Ovary (tissue), 9 donors: ENCODE data around the gene GNA14. TPM values are rescaled to one million over a fixed set of nuclear protein-coding genes. Genes with fewer than 3 reads are reported as not detected.

ENCODE experiments used
- DNase-seq, 5 donors: peaks; one replicate each; pipeline ENCODE4 v3.0.0-alpha.2; 2019 to 2020
- H3K27ac ChIP-seq, 2 donors: fragments of 200-600 bp; one replicate each; pipeline versions ENCODE4 v1.5.1 to v1.8.0; 2019 to 2022
- H3K27me3 ChIP-seq: fragments of 200-600 bp; one replicate; pipeline ENCODE4 v1.8.0; 2022
- H3K36me3 ChIP-seq: fragments of 200-600 bp; sonication (generic); one replicate; pipeline ENCODE4 v1.5.1; 2019
- H3K4me1 ChIP-seq: one replicate; pipeline ENCODE4 v1.8.1; 2013; ENCODE audit warnings: mild to moderate bottlenecking, moderate library complexity; ENCODE audit not compliant: insufficient read depth
- H3K4me3 ChIP-seq: fragments of 200-600 bp; sonication (generic); one replicate; pipeline ENCODE4 v1.5.1; 2017
- H3K9me3 ChIP-seq, 2 donors: fragments of 200-600 bp in 1 of 2; sonication (generic) in 1 of 2; one replicate each; pipeline versions ENCODE4 v1.5.1 to v1.8.1; 2013 to 2019; ENCODE audit warnings: mild to moderate bottlenecking in 1 of 2, moderate library complexity in 1 of 2
- EP300 ChIP-seq: sonication (generic); formaldehyde crosslinking; IDR thresholded peaks from one replicate; pipeline ENCODE4 v1.6.1; 2017; ENCODE audit warnings: antibody characterized with exemption
- POLR2A ChIP-seq: fragments of 450-650 bp; IDR thresholded peaks from one replicate; pipeline ENCODE4 v1.6.1; 2017; ENCODE audit warnings: antibody characterized with exemption, mild to moderate bottlenecking, moderate library complexity
- WGBS, 3 donors: extraction: QIAGEN DNeasy Blood & Tissue Kit in 1 of 3; methylation state at CpG; one replicate each; pipeline versions ENCODE4 v1.1.5 to v1.1.7; 2013 to 2017; 5-methylcytosine and 5-hydroxymethylcytosine counted together
- intact Hi-C, 4 donors: fragments of 100-400 bp; cut with DNase I; formaldehyde crosslinking; loops; one replicate each; pipeline versions ENCODE4 v1.11.0 to v1.15.1; 2022 to 2023
- polyA plus RNA-seq, 2 donors: library from polyadenylated mRNA; stranded (reverse); fragments of 200-250 nt in 1 of 2; fragments of 350-450 nt in 1 of 2; fragmentation: Illumina TruSeq in 1 of 2; extraction: RNeasy Lipid Tissue Mini Kit (QIAGEN cat#74804) in 1 of 2; gene quantifications; one replicate each; pipeline ENCODE4 v1.2.3, GENCODE V29; 2013 to 2014
- total RNA-seq, 7 donors: library from RNA; depleted of rRNA in 2 of 7; stranded (reverse); fragments of >200 nt in 2 of 7; fragmentation: NEBNext Ultra II Directional in 3 of 7; extraction: Animal tissue kit (Norgen Biotek cat#: 25700) in 3 of 7; gene quantifications; one replicate each; pipeline versions ENCODE4 v1.1.0 to v1.2.4, GENCODE V29; 2016 to 2023
- TF ChIP-seq, protein P1 (sequence below), 3 donors: fragments of 450-650 bp in 2 of 3; fragments of 200-600 bp in 1 of 3; IDR thresholded peaks; one replicate each; pipeline versions ENCODE4 v1.5.1 to v1.8.0; 2016 to 2022; ENCODE audit warnings: antibody characterized with exemption in 3 of 3, mild to moderate bottlenecking in 1 of 3
- donor health status: DM: no; HTN: no; CAD: no; lungs with moderate emphysema.
- donor health status: DM: no; HTN: no; CAD: no.
- donor health status: Bipolar disorder and iron deficiency.
- donor health status: DM: yes; HTN: yes; CAD: no.
- donor health status: DM: no; HTN: no; CAD: no.
- donor health status: DM: yes; HTN: yes; CAD: no.

The GNA14 gene
- total and polyA plus RNA-seq, 9 donors, result 4.9 to 9.9 (median 7.6) TPM

DNA sequence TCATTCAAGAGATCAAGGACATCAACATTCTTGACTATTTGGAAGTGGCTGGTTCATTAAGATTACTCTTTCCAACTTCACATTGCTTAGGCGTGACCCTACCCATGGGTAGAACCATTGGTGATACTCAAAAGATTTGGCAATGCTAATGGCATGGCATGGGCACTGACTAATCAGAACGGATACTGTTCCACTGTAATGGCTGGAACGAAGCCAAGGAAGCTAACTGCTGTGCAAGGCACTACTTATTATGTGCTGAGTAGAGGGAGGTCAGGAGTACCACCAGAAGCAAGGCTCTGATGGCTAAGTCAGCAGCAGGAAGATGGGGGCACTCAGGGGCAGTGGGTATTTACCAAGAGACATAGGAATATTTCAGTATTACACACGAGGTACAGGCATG is 31.9 kb downstream of the GNA14 start:
- Histone ChIP-seq H3K27me3 (no peaks in the 10 kb centered on the region), H3K36me3 (no peaks in the 10 kb centered on the region), H3K27ac (no peak overlapping the region), H3K4me3 (no peak overlapping the region), H3K4me1 (peaks cover 2% of the 10 kb centered on the region), H3K9me3 (no peaks in the 10 kb centered on the region)
- WGBS, 3 donors, result 74 to 81% (median 79%) methylated on average over 4 of the region's 4 CpGs
- intact Hi-C loops, result no loop called here
- DNase-seq, result no peak
- TF ChIP-seq POLR2A, result no peak
- no peak for TF ChIP-seq EP300
- TF ChIP-seq, protein P1, sequence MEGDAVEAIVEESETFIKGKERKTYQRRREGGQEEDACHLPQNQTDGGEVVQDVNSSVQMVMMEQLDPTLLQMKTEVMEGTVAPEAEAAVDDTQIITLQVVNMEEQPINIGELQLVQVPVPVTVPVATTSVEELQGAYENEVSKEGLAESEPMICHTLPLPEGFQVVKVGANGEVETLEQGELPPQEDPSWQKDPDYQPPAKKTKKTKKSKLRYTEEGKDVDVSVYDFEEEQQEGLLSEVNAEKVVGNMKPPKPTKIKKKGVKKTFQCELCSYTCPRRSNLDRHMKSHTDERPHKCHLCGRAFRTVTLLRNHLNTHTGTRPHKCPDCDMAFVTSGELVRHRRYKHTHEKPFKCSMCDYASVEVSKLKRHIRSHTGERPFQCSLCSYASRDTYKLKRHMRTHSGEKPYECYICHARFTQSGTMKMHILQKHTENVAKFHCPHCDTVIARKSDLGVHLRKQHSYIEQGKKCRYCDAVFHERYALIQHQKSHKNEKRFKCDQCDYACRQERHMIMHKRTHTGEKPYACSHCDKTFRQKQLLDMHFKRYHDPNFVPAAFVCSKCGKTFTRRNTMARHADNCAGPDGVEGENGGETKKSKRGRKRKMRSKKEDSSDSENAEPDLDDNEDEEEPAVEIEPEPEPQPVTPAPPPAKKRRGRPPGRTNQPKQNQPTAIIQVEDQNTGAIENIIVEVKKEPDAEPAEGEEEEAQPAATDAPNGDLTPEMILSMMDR (IDR thresholded peaks at IDR 0.05), result no peak

DNA sequence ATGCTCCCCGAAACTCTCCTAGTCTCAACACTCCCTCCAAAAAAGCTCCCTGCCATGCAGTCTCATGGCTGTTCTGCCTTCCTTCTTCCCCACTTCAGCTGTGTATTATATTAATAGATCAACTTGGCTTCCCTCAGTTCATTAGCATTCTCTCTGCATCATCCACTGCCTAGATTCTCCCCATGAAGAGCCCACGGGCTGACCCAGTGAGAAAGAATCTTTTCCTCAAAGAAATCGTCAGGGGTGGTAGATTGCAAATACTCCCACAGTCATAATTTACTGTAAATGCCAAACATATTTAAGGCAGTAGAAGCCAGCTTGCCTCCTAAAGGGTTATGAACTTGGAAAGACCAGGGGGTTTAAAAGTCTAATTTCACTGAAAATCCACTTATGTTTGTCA is 33.5 kb downstream of the GNA14 start:
- H3K4me1 ChIP-seq, result no peaks in the 10 kb centered on the region
- no peaks in the 10 kb centered on the region for H3K9me3 ChIP-seq
- WGBS, 3 donors, result 34 to 36% (median 35%) methylated on average over 3 of the region's 3 CpGs
- H3K27ac ChIP-seq, result no peak overlapping the region
- H3K4me3 ChIP-seq, result no peak overlapping the region
- TF ChIP-seq POLR2A, result no peak
- TF ChIP-seq EP300, result no peak
- TF ChIP-seq, protein P1 (IDR thresholded peaks at IDR 0.05), result no peak
- intact Hi-C loops, result no loop called here
- no peaks in the 10 kb centered on the region for H3K36me3 ChIP-seq
- DNase-seq, result no peak
- no peaks in the 10 kb centered on the region for H3K27me3 ChIP-seq

DNA sequence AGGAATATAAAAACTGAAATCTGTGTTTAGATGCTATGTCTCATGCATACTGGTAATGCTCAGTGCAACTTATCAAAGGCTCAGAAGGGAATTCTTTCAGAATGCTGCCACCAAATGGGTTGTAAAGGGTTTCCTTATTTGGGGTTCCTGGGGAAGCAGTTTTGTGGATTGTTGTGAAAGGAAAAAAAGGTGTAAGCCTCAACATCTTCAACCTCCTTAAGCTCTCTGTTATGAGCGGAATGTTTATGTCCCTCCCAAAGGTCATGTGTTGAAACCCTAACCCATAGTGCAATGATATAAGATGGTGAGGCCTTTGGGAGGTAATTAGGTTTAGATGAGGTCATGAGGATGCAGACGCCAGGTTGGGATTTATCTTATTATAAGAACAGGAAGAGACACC is 41.6 kb downstream of the GNA14 start:
- peaks cover 9% of the 10 kb centered on the region for H3K4me1 ChIP-seq
- intact Hi-C loops, result no loop called here
- 36 to 60% (median 40%) methylated on average over 2 of the region's 2 CpGs for WGBS, 3 donors

DNA sequence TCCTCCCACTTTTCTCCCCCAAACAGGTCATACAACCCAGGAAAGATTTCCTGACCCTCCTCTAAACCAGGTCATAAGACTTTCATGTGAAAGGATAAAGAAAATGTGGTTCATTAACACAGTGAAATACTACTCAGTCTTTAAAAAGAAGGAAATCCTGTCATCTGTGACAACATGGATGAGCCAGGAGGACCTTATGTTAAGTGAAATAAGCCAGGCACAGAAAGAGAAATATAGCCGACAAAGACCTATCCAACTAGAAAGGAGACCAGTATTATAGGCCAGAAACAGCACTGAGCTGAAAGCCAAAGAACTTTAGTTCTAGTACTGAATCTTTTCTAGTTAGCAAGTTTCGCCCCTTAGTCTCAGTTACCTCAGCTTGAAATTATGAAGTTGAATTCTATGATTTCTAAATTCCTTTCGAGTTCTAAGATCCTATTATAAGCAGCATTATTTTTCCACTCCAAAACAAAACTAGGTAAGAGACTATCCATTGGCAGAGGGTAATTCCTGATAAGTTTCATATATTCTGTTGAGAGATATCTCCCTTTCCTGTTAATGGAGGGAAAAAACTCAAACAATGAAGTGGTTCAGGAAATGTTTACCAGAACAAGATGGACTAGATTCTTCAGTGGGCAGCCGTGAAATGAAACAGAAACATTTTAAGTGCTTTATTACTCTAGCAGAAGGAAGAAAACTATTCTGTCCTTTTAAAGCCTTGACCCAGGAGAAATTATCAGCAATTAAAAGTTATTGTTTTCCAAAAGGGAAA is 42.5 kb downstream of the GNA14 start:
- intact Hi-C loops, result no loop called here
- WGBS, 3 donors, result 20 to 27% (median 22%) methylated on average over 4 of the region's 4 CpGs
- TF ChIP-seq POLR2A, result no peak
- no peak for TF ChIP-seq EP300
- TF ChIP-seq, protein P1 (IDR thresholded peaks at IDR 0.05), result no peak

More for the DNA sequence above, 41.6 kb downstream of the GNA14 start:
- TF ChIP-seq POLR2A, result no peak
- TF ChIP-seq, protein P1 (IDR thresholded peaks at IDR 0.05), result no peak
- TF ChIP-seq EP300, result no peak
- Histone ChIP-seq H3K4me3 (no peak overlapping the region), H3K27me3 (no peaks in the 10 kb centered on the region), H3K36me3 (no peaks in the 10 kb centered on the region), H3K27ac (peak overlapping the region in 1 of 2 donors; percentile 43), H3K9me3 (no peaks in the 10 kb centered on the region)
- no peak for DNase-seq

More for the DNA sequence above, 42.5 kb downstream of the GNA14 start:
- Histone ChIP-seq H3K27ac (peak overlapping the region in 1 of 2 donors; percentile 43), H3K36me3 (no peaks in the 10 kb centered on the region), H3K4me1 (peaks cover 9% of the 10 kb centered on the region), H3K4me3 (no peak overlapping the region), H3K9me3 (no peaks in the 10 kb centered on the region), H3K27me3 (no peaks in the 10 kb centered on the region)
- DNase-seq, result no peak
